Measurements from ENCODE around the gene MAN1C1. TPM values are rescaled to one million over a fixed set of nuclear protein-coding genes. Genes with fewer than 3 reads are reported as not detected.
A peak's percentile ranks its signal among the peaks of the same experiment; 100 is the strongest.

Gene MAN1C1
- total and polyA plus RNA-seq, 9 of the 15 experiments (the other 6 are each of a cell fraction or from before 2014, with no cell fraction given): 0.04 to 0.44 (median 0.10) TPM; not detected in 3

DNA sequence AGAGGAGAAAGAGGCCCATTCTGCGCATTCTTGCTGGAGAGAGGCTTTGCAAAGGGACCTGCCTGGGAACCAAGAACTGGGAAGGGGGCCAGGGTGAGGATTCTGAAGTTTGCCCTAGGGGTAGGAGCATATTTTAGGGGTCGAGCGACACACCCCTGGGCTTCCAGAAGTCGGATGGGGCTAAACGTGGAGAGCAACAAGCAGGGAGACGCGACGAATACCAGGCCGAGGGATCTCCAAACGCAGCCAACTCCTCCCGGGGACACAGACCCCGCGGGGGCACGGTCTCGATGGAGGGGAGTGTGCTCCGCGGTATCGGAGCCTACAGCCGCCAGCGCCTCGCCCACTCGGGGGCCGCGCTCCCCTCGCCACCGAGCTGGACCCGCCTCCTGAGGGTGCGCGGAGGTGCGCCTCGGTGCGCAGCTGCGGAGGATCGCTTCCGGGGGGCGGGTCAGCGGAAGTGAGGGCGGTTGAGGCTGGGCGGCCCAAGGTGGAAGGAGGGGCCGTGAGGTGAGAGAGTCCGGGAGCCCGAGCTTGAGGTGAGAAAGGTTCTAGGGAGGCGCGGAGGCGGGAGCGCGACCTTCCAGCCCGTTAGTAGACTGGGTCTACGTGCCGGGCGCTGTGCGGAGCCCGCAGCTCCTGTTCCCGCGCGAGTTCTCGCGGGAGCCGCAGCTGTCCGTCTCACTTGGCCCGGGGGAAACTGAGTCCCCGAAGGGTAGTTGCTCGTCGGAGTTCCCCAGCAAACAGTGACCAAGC lies 203.1 kb downstream of the MAN1C1 start, which contains the start of gene MTFR1L (continued):
- TF ChIP-seq, protein P1, sequence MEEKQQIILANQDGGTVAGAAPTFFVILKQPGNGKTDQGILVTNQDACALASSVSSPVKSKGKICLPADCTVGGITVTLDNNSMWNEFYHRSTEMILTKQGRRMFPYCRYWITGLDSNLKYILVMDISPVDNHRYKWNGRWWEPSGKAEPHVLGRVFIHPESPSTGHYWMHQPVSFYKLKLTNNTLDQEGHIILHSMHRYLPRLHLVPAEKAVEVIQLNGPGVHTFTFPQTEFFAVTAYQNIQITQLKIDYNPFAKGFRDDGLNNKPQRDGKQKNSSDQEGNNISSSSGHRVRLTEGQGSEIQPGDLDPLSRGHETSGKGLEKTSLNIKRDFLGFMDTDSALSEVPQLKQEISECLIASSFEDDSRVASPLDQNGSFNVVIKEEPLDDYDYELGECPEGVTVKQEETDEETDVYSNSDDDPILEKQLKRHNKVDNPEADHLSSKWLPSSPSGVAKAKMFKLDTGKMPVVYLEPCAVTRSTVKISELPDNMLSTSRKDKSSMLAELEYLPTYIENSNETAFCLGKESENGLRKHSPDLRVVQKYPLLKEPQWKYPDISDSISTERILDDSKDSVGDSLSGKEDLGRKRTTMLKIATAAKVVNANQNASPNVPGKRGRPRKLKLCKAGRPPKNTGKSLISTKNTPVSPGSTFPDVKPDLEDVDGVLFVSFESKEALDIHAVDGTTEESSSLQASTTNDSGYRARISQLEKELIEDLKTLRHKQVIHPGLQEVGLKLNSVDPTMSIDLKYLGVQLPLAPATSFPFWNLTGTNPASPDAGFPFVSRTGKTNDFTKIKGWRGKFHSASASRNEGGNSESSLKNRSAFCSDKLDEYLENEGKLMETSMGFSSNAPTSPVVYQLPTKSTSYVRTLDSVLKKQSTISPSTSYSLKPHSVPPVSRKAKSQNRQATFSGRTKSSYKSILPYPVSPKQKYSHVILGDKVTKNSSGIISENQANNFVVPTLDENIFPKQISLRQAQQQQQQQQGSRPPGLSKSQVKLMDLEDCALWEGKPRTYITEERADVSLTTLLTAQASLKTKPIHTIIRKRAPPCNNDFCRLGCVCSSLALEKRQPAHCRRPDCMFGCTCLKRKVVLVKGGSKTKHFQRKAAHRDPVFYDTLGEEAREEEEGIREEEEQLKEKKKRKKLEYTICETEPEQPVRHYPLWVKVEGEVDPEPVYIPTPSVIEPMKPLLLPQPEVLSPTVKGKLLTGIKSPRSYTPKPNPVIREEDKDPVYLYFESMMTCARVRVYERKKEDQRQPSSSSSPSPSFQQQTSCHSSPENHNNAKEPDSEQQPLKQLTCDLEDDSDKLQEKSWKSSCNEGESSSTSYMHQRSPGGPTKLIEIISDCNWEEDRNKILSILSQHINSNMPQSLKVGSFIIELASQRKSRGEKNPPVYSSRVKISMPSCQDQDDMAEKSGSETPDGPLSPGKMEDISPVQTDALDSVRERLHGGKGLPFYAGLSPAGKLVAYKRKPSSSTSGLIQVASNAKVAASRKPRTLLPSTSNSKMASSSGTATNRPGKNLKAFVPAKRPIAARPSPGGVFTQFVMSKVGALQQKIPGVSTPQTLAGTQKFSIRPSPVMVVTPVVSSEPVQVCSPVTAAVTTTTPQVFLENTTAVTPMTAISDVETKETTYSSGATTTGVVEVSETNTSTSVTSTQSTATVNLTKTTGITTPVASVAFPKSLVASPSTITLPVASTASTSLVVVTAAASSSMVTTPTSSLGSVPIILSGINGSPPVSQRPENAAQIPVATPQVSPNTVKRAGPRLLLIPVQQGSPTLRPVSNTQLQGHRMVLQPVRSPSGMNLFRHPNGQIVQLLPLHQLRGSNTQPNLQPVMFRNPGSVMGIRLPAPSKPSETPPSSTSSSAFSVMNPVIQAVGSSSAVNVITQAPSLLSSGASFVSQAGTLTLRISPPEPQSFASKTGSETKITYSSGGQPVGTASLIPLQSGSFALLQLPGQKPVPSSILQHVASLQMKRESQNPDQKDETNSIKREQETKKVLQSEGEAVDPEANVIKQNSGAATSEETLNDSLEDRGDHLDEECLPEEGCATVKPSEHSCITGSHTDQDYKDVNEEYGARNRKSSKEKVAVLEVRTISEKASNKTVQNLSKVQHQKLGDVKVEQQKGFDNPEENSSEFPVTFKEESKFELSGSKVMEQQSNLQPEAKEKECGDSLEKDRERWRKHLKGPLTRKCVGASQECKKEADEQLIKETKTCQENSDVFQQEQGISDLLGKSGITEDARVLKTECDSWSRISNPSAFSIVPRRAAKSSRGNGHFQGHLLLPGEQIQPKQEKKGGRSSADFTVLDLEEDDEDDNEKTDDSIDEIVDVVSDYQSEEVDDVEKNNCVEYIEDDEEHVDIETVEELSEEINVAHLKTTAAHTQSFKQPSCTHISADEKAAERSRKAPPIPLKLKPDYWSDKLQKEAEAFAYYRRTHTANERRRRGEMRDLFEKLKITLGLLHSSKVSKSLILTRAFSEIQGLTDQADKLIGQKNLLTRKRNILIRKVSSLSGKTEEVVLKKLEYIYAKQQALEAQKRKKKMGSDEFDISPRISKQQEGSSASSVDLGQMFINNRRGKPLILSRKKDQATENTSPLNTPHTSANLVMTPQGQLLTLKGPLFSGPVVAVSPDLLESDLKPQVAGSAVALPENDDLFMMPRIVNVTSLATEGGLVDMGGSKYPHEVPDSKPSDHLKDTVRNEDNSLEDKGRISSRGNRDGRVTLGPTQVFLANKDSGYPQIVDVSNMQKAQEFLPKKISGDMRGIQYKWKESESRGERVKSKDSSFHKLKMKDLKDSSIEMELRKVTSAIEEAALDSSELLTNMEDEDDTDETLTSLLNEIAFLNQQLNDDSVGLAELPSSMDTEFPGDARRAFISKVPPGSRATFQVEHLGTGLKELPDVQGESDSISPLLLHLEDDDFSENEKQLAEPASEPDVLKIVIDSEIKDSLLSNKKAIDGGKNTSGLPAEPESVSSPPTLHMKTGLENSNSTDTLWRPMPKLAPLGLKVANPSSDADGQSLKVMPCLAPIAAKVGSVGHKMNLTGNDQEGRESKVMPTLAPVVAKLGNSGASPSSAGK (IDR thresholded peaks at IDR 0.05): no peak
- TF ChIP-seq ZKSCAN1 (IDR thresholded peaks at IDR 0.05; ENCODE audit: low read depth, low read length): no peak
- peak in 2 of 3 experiments; percentile 43 to 61 for TF ChIP-seq YY1 (IDR thresholded peaks at IDR 0.05; ENCODE audit: borderline replicate concordance in 1 of 3, control insufficient read depth in 1 of 3, extremely low read depth in 1 of 3, insufficient read depth in 3 of 3, insufficient read length in 1 of 3, insufficient replicate concordance in 2 of 3, low read depth in 1 of 3, low read length in 2 of 3)
- TF ChIP-seq ETS1 (conservative IDR thresholded peaks at IDR 0.05; ENCODE audit: control insufficient read depth, low read depth, low read length): peak; percentile 87
- TF ChIP-seq, protein P2, sequence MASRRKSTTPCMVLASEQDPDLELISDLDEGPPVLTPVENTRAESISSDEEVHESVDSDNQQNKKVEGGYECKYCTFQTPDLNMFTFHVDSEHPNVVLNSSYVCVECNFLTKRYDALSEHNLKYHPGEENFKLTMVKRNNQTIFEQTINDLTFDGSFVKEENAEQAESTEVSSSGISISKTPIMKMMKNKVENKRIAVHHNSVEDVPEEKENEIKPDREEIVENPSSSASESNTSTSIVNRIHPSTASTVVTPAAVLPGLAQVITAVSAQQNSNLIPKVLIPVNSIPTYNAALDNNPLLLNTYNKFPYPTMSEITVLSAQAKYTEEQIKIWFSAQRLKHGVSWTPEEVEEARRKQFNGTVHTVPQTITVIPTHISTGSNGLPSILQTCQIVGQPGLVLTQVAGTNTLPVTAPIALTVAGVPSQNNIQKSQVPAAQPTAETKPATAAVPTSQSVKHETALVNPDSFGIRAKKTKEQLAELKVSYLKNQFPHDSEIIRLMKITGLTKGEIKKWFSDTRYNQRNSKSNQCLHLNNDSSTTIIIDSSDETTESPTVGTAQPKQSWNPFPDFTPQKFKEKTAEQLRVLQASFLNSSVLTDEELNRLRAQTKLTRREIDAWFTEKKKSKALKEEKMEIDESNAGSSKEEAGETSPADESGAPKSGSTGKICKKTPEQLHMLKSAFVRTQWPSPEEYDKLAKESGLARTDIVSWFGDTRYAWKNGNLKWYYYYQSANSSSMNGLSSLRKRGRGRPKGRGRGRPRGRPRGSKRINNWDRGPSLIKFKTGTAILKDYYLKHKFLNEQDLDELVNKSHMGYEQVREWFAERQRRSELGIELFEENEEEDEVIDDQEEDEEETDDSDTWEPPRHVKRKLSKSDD (conservative IDR thresholded peaks at IDR 0.05; ENCODE audit: low read length): no peak
- no peak for TF ChIP-seq TFE3 (CRISPR knock-in tag; IDR thresholded peaks at IDR 0.05)
- TF ChIP-seq ATF1 (CRISPR knock-in tag; IDR thresholded peaks at IDR 0.05): no peak
- TF ChIP-seq ATF1 (tag; IDR thresholded peaks at IDR 0.05): peak; percentile 62
